Neuronal stem cell (in vitro differentiated cells): Measurements from ENCODE around the gene HDAC9. TPM values are rescaled to one million over a fixed set of nuclear protein-coding genes. Genes with fewer than 3 reads are reported as not detected.

ENCODE experiments used
- DNase-seq: peaks from one replicate; pipeline ENCODE4 v3.0.0-alpha.2; 2013; ENCODE audit warnings: low spot score
- H2AFZ ChIP-seq: one replicate; pipeline ENCODE4 v1.6.1; 2013; ENCODE audit warnings: mild to moderate bottlenecking, low read length, inconsistent platforms
- H2AK5ac ChIP-seq: 2 replicates; pipeline ENCODE4 v1.6.1; 2013; ENCODE audit warnings: low read depth, mild to moderate bottlenecking, inconsistent platforms, low read length, moderate library complexity, mixed read lengths
- H2BK120ac ChIP-seq: 2 replicates; pipeline ENCODE4 v1.6.1; 2013; ENCODE audit warnings: low read depth, mild to moderate bottlenecking, inconsistent platforms, low read length, moderate library complexity, mixed read lengths
- H2BK12ac ChIP-seq: one replicate; pipeline ENCODE4 v1.6.1; 2013; ENCODE audit warnings: low read length, inconsistent platforms
- H2BK15ac ChIP-seq: 2 replicates; pipeline ENCODE4 v1.6.1; 2013; ENCODE audit warnings: mild to moderate bottlenecking, low read length, inconsistent platforms, mixed read lengths
- H2BK5ac ChIP-seq: one replicate; pipeline ENCODE4 v1.6.1; 2013; ENCODE audit warnings: inconsistent platforms, mild to moderate bottlenecking, low read length, moderate library complexity
- H3K14ac ChIP-seq: one replicate; pipeline ENCODE4 v1.6.1; 2013; ENCODE audit warnings: low read length, inconsistent platforms
- H3K18ac ChIP-seq: 2 replicates; pipeline ENCODE4 v1.6.1; 2013; ENCODE audit warnings: low read length, inconsistent platforms
- H3K23ac ChIP-seq: 2 replicates; pipeline ENCODE4 v1.6.1; 2013; ENCODE audit warnings: low read depth, mild to moderate bottlenecking, mixed read lengths, low read length, inconsistent platforms; ENCODE audit not compliant: poor library complexity
- H3K27ac ChIP-seq: replicated peaks from 3 replicates; pipeline ENCODE4 v1.5.1; 2013; ENCODE audit warnings: low read length, inconsistent platforms
- H3K27me3 ChIP-seq, 3 experiments: 2 replicates each; pipeline ENCODE4 v1.6.1; 2013; ENCODE audit warnings: low read length in 3 of 3, mild to moderate bottlenecking in 2 of 3, inconsistent platforms in 1 of 3, low read depth in 1 of 3, mixed read lengths in 1 of 3, moderate library complexity in 1 of 3; ENCODE audit not compliant: control insufficient read depth in 3 of 3, insufficient read depth in 3 of 3
- H3K36me3 ChIP-seq, 2 donors: replicated peaks in 1 of 2; 2 replicates each; pipeline ENCODE4 v1.6.1; 2013; ENCODE audit warnings: low read length in 2 of 2; ENCODE audit not compliant: control insufficient read depth in 2 of 2, insufficient read depth in 2 of 2
- H3K4ac ChIP-seq: 2 replicates; pipeline ENCODE4 v1.6.1; 2013; ENCODE audit warnings: inconsistent platforms, mild to moderate bottlenecking, low read length, moderate library complexity
- H3K4me1 ChIP-seq, 2 donors: 1 replicate in 1 of 2; 2 replicates in 1 of 2; pipeline ENCODE4 v1.6.1; 2013; ENCODE audit warnings: low read length in 2 of 2, low read depth in 1 of 2; ENCODE audit not compliant: control insufficient read depth in 2 of 2, insufficient read depth in 1 of 2
- H3K4me2 ChIP-seq: one replicate; pipeline ENCODE4 v1.6.1; 2013; ENCODE audit warnings: mild to moderate bottlenecking, low read length, inconsistent platforms; ENCODE audit not compliant: insufficient read depth, poor library complexity, severe bottlenecking
- H3K4me3 ChIP-seq, 2 donors: 2 replicates each; pipeline ENCODE4 v1.5.1; 2013; ENCODE audit warnings: low read length in 2 of 2, mild to moderate bottlenecking in 2 of 2, inconsistent platforms in 1 of 2, moderate library complexity in 1 of 2
- H3K79me1 ChIP-seq: one replicate; pipeline ENCODE4 v1.6.1; 2013; ENCODE audit warnings: low read depth, mild to moderate bottlenecking, inconsistent platforms, low read length, moderate library complexity
- H3K9ac ChIP-seq: one replicate; pipeline ENCODE4 v1.6.1; 2013; ENCODE audit warnings: mild to moderate bottlenecking, low read depth, low read length, inconsistent platforms; ENCODE audit not compliant: poor library complexity
- H3K9me3 ChIP-seq, 2 donors: replicated peaks in 1 of 2; 2 replicates each; pipeline versions ENCODE3 to v1.6.1; 2013; ENCODE audit warnings: low read length in 2 of 2, mild to moderate bottlenecking in 2 of 2, inconsistent platforms in 1 of 2, low read depth in 1 of 2, mixed read lengths in 1 of 2, moderate library complexity in 1 of 2; ENCODE audit not compliant: control insufficient read depth in 2 of 2, insufficient read depth in 1 of 2
- H4K8ac ChIP-seq: one replicate; pipeline ENCODE4 v1.6.1; 2013; ENCODE audit warnings: low read depth, mild to moderate bottlenecking, inconsistent platforms, low read length, moderate library complexity
- H4K91ac ChIP-seq: one replicate; pipeline ENCODE4 v1.6.1; 2013; ENCODE audit warnings: low read length, low read depth, mild to moderate bottlenecking, inconsistent platforms; ENCODE audit not compliant: poor library complexity
- WGBS, 2 donors: extraction: QIAGEN DNeasy Blood & Tissue Kit; methylation state at CpG; one replicate each; pipeline ENCODE4 v1.1.7; 2013; ENCODE audit warnings: missing lambda C conversion rate in 2 of 2, mixed read lengths in 1 of 2; ENCODE audit not compliant: insufficient read length in 2 of 2, insufficient replicate concordance in 1 of 2; ENCODE audit errors: extremely low coverage in 2 of 2; 5-methylcytosine and 5-hydroxymethylcytosine counted together
- polyA plus RNA-seq, 2 experiments: library from polyadenylated mRNA; stranded (reverse); fragments of 200-250 nt; gene quantifications; one replicate each; pipeline ENCODE4 v1.2.3, GENCODE V29; 2013

The HDAC9 gene
- 21.9 TPM for polyA plus RNA-seq (2013, experiment 1 of 2)
- 21.7 TPM for polyA plus RNA-seq (2013, experiment 2 of 2)

- no peak within 1 kb of the TSS for H4K8ac ChIP-seq
- no peak within 1 kb of the TSS for H2BK12ac ChIP-seq
- H3K4ac ChIP-seq, result no peak within 1 kb of the TSS
- peak; percentile 67 for DNase-seq
- H2AFZ ChIP-seq, result peak within 1 kb of the TSS; percentile 85
- peak within 1 kb of the TSS; percentile 56 for H3K4me2 ChIP-seq
- H3K9ac ChIP-seq, result no peak within 1 kb of the TSS
- no peak within 1 kb of the TSS for H2AK5ac ChIP-seq
- H4K91ac ChIP-seq, result no peak within 1 kb of the TSS
- no CpG with 5 or more reads among the region's 18 CpGs for WGBS, 2 donors
- H3K14ac ChIP-seq, result no peak within 1 kb of the TSS
- no peak within 1 kb of the TSS for H2BK5ac ChIP-seq
- H3K4me3 ChIP-seq, result peak within 1 kb of the TSS; percentile 51 to 83
- no peaks in the 10 kb centered on the region for H3K36me3 ChIP-seq
- no peaks in the 10 kb centered on the region for H3K79me1 ChIP-seq
- H3K27me3 ChIP-seq, result no peaks in the 10 kb centered on the region
- no peaks in the 10 kb centered on the region for H3K9me3 ChIP-seq
- H2BK15ac ChIP-seq, result no peak within 1 kb of the TSS
- H2BK120ac ChIP-seq, result no peak within 1 kb of the TSS
- H3K27ac ChIP-seq, result peak within 1 kb of the TSS; percentile 83
- H3K4me1 ChIP-seq, result peaks cover 4 to 17% of the 10 kb centered on the region in 2 donors
- no peak within 1 kb of the TSS for H3K23ac ChIP-seq
- H3K18ac ChIP-seq, result no peak within 1 kb of the TSS
Measured at GRCh38 chr7:18495412-18496340, at the start of gene HDAC9. HDAC9 (plus strand) TSS chr7:18495749; CDS start chr7:18496303, 554 bp downstream.

GRCh38 chr7:18445916-18446520, 49.5 kb upstream of the HDAC9 start:
- H2BK5ac ChIP-seq, result no peak overlapping the region
- H2BK120ac ChIP-seq, result no peak overlapping the region
- no CpG with 5 or more reads among the region's 4 CpGs for WGBS, 2 donors
- no peak overlapping the region for H2BK12ac ChIP-seq
- H4K8ac ChIP-seq, result no peak overlapping the region
- H3K4me1 ChIP-seq, result peaks cover 0 to 13% of the 10 kb centered on the region in 2 donors
- no peaks in the 10 kb centered on the region for H3K36me3 ChIP-seq
- H2AK5ac ChIP-seq, result no peak overlapping the region
- H3K14ac ChIP-seq, result no peak overlapping the region
- H3K27ac ChIP-seq, result no peak overlapping the region
- H2AFZ ChIP-seq, result peak overlapping the region; percentile 92
- no peaks in the 10 kb centered on the region for H3K79me1 ChIP-seq
- H3K4me2 ChIP-seq, result no peak overlapping the region
- H3K27me3 ChIP-seq, result no peaks in the 10 kb centered on the region
- H3K18ac ChIP-seq, result no peak overlapping the region
- DNase-seq, result no peak
- H2BK15ac ChIP-seq, result no peak overlapping the region
- no peaks in the 10 kb centered on the region for H3K9me3 ChIP-seq
- H3K23ac ChIP-seq, result no peak overlapping the region
- H3K4ac ChIP-seq, result no peak overlapping the region
- H4K91ac ChIP-seq, result no peak overlapping the region
- no peak overlapping the region for H3K4me3 ChIP-seq
- no peak overlapping the region for H3K9ac ChIP-seq

DNA sequence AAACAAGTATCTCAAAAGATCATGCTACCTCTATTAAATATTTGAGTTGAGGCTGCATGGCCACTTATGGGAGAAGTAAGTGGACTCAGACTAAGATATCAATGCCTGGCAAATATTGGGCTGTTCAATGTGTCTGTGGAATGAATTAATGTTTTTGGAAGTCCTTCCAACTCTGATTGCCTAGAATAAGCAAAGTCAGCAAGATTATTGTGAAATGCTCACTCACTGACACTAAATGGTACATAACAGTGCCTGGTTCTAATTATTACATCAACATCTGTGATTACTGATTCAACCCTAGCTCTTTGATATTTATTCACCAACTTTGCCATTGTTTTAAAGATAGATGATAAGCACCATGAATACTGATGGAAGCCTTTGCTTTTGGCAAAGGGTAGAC, 45.5 kb upstream of the HDAC9 start:
- no peak overlapping the region for H3K27ac ChIP-seq
- no peak overlapping the region for H3K18ac ChIP-seq
- H3K9ac ChIP-seq, result no peak overlapping the region
- no peak overlapping the region for H3K14ac ChIP-seq
- H3K23ac ChIP-seq, result no peak overlapping the region
- no peak overlapping the region for H4K91ac ChIP-seq
- H3K4ac ChIP-seq, result no peak overlapping the region
- DNase-seq, result no peak
- H3K4me3 ChIP-seq, result no peak overlapping the region
- H2BK12ac ChIP-seq, result no peak overlapping the region
- peaks cover 4 to 7% of the 10 kb centered on the region in 2 donors for H3K9me3 ChIP-seq
- no peak overlapping the region for H3K4me2 ChIP-seq
- H2AFZ ChIP-seq, result no peak overlapping the region
- no peaks in the 10 kb centered on the region for H3K79me1 ChIP-seq
- peaks cover 0 to 9% of the 10 kb centered on the region in 2 donors for H3K4me1 ChIP-seq
- no peaks in the 10 kb centered on the region for H3K27me3 ChIP-seq
- no peaks in the 10 kb centered on the region for H3K36me3 ChIP-seq
- no peak overlapping the region for H2BK15ac ChIP-seq
- no peak overlapping the region for H2AK5ac ChIP-seq
- H4K8ac ChIP-seq, result no peak overlapping the region
- H2BK5ac ChIP-seq, result no peak overlapping the region
- no peak overlapping the region for H2BK120ac ChIP-seq

DNA sequence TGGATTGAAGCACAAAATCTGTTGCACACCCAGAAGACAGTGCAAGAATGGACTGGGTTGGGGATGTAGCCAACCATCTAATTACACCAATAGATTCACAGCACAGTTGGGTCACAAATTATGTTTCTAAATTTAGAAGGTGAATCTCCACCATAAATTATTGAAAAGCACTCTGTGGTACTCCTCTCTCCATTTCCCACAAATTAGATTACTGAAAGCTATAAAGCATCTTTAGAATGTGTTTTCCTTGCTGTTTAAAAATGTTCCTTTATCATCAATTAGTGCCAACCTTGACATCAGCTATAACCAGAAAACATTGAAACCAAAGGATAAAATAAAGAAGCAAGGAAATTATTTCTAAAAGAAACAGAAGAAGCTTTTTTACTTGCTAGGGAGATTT, 39.9 kb upstream of the HDAC9 start:
- no peak overlapping the region for H2BK120ac ChIP-seq
- H3K27me3 ChIP-seq, result no peaks in the 10 kb centered on the region
- H3K18ac ChIP-seq, result no peak overlapping the region
- peaks cover 4 to 7% of the 10 kb centered on the region in 2 donors for H3K9me3 ChIP-seq
- no peak overlapping the region for H2AFZ ChIP-seq
- no peaks in the 10 kb centered on the region for H3K79me1 ChIP-seq
- no peak overlapping the region for H3K4me2 ChIP-seq
- H2BK5ac ChIP-seq, result no peak overlapping the region
- no peak overlapping the region for H2BK15ac ChIP-seq
- H3K27ac ChIP-seq, result no peak overlapping the region
- H3K4me3 ChIP-seq, result no peak overlapping the region
- H4K8ac ChIP-seq, result no peak overlapping the region
- no peak overlapping the region for H3K23ac ChIP-seq
- H3K14ac ChIP-seq, result no peak overlapping the region
- no peak for DNase-seq
- H3K4ac ChIP-seq, result no peak overlapping the region
- H3K9ac ChIP-seq, result no peak overlapping the region
- no peak overlapping the region for H4K91ac ChIP-seq
- no peak overlapping the region for H2BK12ac ChIP-seq
- no peak overlapping the region for H2AK5ac ChIP-seq
- no peaks in the 10 kb centered on the region for H3K36me3 ChIP-seq
- no peaks in the 10 kb centered on the region for H3K4me1 ChIP-seq
